Ramos (cell line): Measurements from ENCODE around the gene STX10.

Source experiments
- in situ Hi-C: fragments of 300-500 bp; cut with MboI; formaldehyde crosslinking; loops from one replicate; pipeline ENCODE4 v1.14.3; 2022; ENCODE audit warnings: low sequenced_read_pairs; ENCODE audit not compliant: unreplicated experiment

The STX10 gene

DNA sequence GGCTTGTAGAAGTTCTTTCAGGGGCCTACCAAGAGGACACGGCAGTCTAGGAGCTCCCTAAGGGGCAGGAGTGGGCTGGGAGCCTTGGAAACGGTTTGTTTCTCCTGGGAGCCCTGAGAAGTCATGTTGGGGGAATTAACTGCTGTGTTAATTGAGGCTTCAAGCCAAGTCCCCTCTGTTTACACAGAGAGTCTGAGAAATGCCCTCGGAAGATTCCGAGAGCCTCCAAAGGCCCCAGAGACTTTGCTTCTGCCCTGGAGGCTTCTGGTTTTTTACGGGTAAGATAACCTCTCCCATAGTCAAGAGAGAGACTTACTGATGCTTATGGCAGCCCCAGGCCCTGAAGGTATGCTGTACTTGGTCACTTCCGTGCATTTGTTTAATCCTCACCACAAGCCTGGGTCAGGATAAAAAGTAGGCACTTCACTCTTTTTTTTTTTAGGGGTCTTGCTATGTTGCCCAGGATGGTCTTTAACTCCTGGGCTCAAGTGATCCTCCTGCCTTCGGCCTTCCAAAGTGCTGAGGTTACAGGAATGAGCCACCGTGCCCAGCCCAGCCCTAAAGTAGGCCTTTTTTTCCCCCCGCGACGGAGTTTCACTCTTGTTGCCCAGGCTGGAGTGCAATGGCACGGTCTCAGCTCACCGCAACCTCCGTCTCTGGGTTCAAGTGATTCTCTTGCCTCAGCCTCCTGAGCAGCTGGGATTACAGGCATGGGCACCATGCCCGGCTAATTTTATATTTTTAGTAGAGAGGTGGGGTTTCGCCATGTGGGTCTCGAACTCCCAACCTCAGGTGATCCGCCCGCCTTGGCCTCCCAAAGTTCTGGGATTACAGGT, 15.2 kb upstream of the STX10 start:
- in situ Hi-C loops = no loop called here

DNA sequence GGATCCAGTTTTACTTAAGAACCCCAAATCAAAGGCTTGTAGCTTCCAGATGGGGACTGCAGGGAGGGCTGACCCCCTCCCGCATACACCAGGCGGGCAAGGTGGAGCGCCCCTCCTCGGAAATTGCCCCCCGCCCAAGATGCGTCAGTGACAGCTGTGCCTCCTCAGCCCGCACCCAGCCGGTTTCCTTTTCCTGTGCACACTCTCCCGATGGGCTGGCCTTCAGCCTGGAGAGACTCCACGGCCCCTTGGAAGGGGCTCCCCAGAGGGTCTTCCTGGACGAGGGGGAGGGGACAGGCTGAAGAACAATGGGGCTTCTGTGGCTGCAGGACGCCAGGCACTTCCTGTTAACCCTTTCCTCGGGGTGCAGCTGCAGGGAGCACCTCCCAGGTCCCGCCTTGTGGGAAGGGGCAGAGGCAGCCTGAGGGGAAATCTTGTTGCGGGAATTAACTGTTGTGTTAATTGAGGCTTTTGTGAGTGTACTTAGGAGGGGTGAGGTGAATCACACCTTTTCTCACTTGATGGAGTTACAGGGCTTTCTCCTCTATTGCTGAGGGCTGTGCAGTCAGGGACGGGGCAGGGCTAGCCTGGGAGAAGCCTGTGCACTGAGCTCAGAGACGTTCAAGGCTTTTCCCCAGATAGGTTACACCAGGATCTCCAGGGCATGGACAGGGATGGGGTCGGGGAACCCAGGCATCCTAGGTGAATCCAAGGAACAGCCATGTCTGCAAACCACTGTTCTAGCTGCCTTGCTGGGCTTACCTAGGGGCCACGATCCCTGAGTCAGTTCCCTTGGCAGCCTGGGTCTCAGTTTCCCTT, 14.4 kb upstream of the STX10 start:
- in situ Hi-C loops = no loop called here

DNA sequence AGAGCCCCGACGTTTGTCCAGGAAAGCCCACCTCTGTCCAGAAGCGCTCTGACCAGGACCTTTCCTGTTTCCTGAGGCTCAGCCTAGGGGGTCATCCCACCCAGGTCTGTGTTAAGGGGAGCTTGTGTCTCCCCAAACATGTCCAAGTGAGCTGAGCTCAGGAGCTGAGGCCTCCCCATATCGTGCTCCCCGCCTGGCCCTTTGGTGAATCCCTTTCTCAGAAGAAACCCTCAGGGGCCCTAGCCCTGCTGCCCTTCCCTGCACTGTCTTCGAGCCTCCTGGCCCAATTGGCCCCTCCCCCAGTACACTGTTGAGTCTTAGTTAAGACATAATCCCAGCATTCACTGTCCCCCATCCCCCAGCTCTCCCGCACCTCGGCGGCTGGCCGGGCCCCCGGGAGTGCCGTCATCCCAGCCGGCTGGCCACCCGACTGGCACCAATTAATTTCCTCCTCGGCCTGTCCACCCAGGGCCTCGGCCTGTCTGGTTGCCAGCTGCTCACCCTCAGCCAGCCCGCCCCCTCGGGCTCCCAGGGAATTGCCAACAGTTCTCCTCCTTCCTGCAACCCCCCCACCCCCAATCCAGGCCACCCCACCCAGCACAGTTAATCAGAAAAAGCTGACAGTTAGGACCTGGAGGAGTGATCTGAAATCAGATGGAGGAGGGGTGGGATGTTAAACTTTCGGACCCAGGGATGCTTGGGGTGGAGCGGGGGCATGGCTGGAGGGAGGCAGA, 13.6 kb upstream of the STX10 start:
- in situ Hi-C loops = no loop called here

DNA sequence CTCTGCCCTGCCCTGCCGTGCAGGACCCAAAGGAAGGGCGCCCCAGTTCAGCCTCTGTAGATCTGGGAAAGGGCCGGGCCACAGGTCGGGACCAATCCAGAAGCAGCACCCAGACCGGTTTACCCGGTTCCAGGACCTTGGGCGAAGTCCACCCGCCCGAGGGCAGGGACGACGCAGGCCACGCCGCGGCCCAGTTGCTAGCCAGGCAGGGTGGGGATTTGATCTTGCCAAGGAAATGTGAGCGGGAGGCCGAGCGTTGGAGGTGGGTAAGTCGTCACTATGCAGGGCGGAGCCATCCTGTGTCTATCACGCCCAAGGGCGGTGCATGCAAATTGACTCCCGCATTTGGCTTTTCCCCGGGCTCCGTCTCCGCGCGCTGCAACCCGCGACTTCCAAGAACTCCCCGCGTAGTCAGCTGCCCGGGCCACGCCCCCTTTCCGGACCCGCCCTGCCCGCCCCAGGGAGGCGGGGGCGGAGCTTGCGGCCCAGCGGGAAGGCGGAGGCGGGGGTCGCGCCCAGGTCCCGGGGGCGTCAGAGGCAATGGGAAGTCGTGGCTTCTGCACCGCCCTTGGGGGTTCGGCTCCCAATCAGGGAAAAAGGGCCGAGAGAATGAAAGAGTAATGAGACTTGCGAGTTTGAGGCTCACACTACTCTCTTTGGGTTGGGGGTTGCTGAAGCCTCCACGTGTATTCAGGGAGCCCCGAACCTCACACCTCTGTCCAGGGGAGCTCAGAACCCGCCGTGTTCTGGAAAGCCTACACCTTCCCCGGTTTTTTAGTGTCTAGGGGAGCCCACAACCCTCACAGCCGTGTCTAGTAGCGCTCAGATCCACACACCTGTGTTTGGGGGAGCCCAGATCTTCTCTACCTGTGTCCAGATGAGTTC, 12.8 kb upstream of the STX10 start:
- in situ Hi-C loops = no loop called here

DNA sequence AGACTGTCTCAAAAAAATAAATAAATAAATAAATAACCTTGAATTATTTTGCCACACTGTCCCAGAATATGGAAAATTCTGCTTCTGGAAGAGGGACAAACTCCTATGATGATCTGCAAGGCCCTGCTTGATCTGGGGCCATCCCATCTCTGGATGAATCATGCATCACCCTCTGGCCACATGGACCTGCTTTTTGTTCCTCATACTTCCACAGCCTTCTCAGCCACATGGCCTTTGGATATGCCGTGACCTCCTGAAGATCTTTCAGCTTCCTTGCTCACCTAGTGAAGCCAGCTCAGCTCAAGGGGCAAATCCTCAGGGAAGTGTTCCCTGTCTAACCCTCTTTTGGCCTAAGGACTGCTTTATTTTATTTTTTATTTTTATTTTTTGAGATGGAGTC, 10.4 kb upstream of the STX10 start:
- in situ Hi-C loops = no loop called here

DNA sequence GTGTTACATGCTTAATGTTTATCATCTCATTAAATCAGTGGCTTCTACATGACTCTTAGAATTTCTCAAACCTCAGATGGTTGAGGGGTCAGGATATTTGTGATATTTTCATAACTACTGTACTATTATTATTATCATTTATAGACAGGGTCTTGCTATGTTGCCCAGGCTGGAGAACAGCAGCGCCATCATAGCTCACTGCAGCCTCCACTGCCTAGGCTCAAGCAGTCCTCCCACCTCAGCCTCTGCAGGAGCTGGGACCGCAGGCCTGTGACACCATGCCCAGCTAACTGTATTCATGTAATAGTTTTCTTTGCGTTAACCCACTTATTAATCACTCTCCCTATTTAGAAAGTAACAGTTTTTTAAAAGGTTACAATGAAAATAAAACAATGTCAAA, 9.5 kb upstream of the STX10 start:
- in situ Hi-C loops = no loop called here

DNA sequence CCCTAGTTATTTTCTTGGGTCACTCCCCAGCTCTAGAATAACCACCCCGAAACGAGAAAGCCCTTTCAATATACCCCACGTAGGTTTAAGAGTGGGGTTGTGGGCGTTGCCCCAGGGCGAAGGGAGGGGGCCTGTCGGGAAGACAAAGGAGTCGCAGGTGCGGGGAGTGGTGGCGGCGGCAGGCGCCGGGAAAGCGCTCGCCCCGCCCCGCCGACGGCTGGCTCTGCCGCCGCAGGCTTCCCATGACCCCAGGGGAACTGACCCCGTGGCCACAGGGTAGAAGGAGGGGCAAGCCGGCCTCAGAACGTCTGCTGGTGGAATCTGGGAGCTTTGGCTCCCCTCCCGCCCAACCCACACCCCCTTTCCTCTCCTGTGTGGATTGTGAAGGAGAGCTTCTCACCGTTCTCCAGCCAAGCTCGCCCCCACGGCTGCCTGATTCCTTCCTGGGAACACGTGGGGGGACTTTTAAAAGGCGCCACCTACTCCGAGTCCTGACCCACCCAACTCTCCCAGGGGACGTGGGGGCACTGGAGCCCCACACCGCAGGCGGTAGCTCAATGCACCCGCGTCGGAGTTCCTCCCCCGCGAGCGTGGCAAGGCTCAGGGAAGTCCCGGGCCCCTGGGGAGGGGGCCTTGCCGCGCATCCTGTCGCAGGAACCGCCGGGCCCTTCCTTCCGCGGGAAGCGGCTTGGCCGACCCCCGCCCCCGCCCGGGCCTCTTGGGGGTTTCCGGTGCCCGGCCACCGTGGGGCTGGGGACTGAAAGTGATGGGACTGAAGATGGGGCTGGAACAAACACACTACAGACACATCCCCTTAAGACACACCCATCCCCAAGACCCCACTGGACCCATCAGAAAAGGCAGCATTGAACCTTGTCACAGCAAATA, 5.5 kb upstream of the STX10 start:
- in situ Hi-C loops = no loop called here

DNA sequence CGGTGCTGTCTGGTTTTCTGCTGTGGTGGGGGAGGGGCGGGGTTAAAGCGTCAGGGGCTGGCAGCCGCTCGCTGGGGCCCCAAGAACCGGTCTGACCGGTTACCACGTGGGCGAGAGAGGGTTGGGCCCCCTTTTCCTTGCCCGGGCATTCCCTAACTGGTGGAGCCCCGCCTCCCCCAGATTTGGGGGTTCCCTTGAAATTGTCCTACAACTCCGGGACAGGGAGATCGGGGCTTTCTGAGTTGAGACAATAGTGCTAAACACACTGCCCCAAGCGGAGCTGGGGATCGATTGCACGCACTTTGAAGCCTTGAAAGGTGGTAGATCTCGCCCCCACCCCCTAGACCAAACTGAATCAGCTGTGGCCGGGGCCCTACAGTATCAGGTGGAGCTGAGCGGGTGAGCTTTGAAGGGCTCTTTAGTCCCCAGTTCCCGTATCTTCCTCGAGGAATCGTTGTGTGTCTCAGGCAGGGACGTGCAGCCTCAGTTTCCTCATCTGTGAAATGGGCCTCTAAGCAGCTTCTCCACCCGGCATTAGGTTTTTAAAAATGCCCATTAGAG, 4.8 kb upstream of the STX10 start:
- in situ Hi-C loops = loop anchor here (5.0 kb wide), 1 partner anchor 48 kb away; no protein-coding TSS in a partner anchor

DNA sequence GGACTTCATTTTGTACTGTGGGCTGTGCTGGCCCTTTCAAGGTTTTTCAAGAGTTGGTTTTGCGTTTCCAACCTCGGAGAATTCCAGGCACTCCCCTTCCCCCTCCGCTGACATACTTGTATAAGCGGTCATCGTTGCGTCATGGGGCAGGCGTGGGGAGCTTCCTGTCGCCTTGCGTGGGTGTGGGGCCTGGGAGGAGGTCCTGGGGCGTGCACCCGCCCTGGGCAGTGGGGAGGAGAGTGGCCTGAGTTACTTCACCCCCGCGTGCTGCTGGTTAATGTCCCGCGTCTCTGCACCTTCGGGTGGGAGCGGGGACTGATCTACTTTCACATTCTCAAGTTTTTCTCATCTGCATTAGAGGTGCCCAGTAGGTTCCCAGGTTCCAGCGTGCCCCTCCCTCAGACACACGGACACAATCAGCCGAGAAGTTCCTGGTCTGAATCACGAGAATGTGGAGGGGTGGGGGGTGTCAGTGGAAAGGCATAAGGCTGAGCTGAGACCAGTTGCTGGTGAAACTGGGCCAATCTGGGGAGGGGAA, 4.1 kb upstream of the STX10 start:
- in situ Hi-C loops = loop anchor here (5.0 kb wide), 1 partner anchor 47 kb away; no protein-coding TSS in a partner anchor

DNA sequence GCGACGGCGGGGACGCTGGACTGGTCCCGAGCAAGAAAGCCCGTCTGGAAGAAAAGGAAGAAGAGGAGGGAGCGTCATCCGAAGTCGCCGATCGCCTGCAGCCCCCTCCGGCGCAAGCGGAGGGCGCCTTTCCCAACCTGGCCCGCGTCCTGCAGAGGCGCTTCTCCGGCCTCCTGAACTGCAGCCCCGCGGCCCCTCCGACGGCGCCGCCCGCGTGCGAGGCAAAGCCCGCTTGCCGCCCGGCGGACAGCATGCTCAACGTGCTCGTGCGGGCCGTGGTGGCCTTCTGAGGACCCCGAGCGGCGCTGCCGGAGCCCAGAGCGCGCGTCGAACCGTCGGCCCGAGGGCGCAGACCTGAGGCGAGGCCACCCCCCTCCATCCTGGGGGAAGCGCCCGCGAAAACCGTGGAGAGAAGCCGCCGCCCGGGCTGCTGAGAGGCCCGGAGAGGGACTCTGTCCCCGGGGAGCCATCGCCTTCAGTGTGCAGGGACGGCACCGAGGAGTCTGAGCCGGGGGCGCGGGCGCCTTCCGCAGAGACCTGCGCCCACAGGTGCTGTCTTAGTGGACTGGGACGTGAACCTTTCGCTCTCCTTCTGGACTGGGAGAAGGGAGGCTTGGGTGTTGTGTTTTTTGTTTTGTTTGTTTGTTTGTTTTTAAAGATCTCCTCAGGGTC, 3.5 kb upstream of the STX10 start:
- in situ Hi-C loops = loop anchor here (5.0 kb wide), 1 partner anchor 46 kb away; no protein-coding TSS in a partner anchor

DNA sequence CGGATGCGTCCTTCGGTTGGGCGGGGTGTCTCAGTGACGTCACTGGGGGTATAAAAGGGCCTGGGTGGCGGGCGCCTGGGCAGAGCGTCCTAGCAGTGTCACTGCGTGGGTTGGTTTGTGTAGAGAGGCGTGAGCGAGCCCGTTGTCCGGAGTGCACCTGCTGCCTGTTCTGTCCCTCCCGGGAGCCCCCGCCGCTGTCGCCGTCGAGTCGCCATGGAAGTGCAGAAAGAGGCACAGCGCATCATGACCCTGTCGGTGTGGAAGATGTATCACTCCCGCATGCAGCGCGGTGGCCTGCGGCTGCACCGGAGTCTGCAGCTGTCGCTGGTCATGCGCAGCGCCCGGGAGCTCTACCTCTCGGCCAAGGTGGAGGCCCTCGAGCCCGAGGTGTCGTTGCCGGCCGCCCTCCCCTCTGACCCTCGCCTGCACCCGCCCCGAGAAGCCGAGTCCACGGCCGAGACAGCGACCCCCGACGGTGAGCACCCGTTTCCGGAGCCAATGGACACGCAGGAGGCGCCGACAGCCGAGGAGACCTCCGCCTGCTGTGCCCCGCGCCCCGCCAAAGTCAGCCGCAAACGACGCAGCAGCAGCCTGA, 2.9 kb upstream of the STX10 start:
- in situ Hi-C loops = loop anchor here (5.0 kb wide), 1 partner anchor 46 kb away; no protein-coding TSS in a partner anchor

DNA sequence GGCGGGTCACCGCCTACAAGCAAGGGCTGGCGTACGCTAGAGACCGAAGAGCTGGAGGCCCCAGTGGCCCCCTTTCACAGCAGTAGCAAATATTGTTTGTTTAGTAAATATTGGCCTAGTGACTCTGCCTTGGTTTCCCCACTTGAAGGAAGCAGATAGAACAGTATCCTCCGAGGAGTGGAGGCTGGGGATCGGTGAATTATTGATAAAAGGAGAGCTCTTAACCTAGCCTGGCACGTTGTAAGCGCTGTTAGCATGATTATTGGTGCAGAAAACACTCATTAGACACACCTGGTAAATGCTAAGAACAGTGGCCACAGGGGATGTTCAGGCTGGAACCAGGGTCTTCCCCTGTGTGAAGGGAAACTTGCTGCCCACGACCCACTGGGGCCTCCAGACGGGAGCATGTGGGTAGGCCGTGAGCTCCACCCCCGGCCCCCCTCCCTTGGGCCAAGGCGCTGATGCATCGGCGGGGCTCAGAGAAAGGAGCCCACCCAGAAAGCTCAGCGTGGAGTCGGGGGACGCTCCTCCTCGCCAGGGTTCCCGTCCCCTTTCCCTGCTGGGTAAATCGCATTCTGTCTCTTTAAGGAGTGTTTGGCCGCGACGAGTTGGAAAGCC, 2.3 kb upstream of the STX10 start:
- in situ Hi-C loops = loop anchor here (5.0 kb wide), 1 partner anchor 45 kb away; no protein-coding TSS in a partner anchor

DNA sequence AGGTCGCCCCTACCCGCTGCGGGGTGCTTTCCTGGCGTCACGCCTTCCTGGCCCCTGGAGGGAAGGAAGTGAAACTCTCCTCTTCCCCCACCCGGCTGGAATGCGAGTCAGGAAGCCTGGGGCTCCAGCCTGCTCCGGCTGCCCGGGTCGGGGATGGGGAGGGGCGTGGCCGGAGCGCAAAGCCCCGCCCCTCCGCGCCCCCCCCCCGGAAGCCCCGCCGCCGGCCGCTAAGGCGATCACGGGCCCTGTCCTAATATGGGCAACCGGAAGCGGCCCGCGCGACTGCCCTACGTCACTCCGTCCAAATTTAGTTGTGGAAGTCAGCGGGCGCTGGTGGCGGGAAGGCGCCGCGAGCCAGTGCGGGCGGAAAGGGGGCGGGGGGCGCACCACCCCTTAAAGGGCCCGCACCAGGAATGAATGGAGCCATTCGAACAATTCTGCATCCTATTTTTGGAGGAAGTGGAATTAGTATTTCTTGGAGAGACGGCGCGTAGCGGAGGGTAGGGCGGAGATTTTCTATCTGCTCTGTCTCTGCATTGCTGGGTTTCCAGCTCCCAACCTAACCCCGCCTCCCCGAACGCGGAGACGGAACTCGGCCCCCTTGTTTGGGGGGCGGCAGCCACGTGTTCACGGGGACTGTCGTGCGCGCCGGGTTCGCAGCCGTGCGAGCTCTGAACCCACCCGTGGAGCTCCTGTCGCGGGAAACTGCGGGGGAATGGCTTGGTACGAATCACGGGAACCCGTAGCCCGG, 1.6 kb upstream of the STX10 start:
- in situ Hi-C loops = loop anchor here (5.0 kb wide), 1 partner anchor 44 kb away; no protein-coding TSS in a partner anchor

DNA sequence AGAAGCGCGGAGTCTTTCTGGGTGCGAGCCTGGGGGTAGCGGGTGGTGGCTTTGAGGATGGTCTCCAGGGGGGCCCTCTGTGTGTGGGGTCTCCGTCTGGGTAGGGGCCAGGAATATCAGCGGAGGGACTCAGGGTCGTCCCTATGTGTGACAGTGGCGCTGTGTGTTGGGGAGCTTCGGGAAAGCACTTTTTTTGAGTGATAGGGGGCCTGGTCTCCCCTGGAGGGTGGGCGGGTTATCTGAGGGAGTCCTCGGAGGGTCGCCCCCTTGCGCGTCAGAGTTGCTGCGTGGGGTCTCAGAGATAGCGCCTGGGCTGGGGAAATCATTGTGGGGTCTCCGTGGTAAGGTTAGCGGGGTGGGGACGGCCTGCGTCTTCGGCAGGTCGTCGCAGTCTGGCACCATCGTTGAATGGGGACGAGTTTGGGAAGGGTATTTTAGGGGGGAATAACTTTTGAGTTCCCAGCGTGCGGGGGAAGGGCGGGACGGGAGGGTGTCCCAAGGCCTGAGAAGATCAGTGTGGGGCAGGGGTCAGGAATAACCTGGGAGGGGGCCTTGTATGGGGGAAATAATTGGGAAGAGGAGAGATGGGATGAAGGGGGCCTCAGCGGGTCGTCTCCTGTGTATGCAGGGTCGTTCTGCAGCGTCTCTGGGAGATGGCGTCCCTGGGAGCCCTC, 893 bp upstream of the STX10 start:
- in situ Hi-C loops = loop anchor here (5.0 kb wide), 1 partner anchor 44 kb away; no protein-coding TSS in a partner anchor

DNA sequence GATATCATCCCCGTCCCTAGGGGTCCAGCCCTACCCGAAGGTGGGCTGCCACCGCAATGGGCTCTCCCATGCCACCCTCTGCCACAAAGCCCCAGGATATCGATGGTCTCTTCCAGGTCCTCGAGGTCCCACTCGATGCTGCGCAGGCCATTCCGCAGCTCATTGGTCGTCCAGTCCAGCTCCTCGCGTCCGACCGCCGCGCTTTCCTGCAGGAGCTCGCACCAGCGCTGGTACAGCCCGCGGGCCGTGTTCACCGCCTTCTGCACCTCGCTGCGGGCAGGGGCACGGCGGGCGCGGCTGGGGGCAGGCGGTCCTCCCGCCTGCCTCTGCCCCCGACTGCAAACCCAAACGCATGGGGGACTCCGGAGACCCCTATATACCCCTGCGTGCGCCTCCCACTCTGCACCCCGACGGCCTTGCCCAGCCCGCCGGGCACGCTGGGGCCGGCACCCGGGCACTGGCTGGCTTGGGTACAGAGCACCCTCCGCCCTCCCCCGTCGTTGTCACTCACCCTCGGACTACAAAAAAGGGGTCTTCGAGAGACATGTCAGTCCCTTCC, 468 bp downstream of the STX10 start:
- in situ Hi-C loops = loop anchor here (5.0 kb wide), 1 partner anchor 42 kb away; no protein-coding TSS in a partner anchor
